ENCODE data around the gene RELN. TPM values are rescaled to one million over a fixed set of nuclear protein-coding genes. Genes with fewer than 3 reads are reported as not detected.
A peak's percentile ranks its signal among the peaks of the same experiment; 100 is the strongest.

Gene RELN
- total and polyA plus RNA-seq, 2 of the 13 experiments (the other 11 are each of a cell fraction or from before 2014, with no cell fraction given), result 315 to 332 TPM

GRCh38 chr7:103949374-103949773 is 40.1 kb downstream of the RELN start:
- CTCF ChIA-PET (ENCODE audit: low intra/inter-chr PET ratio, low total read pairs), result no interaction called here
- Histone ChIP-seq H2AFZ (ENCODE audit: low read length) (no peak overlapping the region), H3K9ac (ENCODE audit: insufficient read depth, low read depth, low read length) (no peak overlapping the region), H3K9me3 (ENCODE audit: low read length) (no peaks in the 10 kb centered on the region), H3K36me3 (replicated peaks in 1 of 2; ENCODE audit: control insufficient read depth in 1 of 2, insufficient read depth in 2 of 2, low read length in 2 of 2) (peaks cover 0 to 4% of the 10 kb centered on the region in 2 experiments; a peak in 1 of 5 replicates), H3K27me3 (ENCODE audit: control insufficient read depth in 1 of 2, insufficient read depth in 2 of 2, low read length in 2 of 2) (no peaks in the 10 kb centered on the region; a peak in 1 of 5 replicates), H3K4me1 (ENCODE audit: insufficient read depth, low read length) (no peaks in the 10 kb centered on the region), H3K4me2 (ENCODE audit: low read depth, low read length) (no peak overlapping the region), H3K27ac (ENCODE audit: extremely low read length, insufficient read depth, low read length) (no peak overlapping the region), H4K20me1 (ENCODE audit: insufficient read depth, low read length) (no peaks in the 10 kb centered on the region), H3K79me2 (ENCODE audit: insufficient read depth, low read length) (peaks cover 6% of the 10 kb centered on the region), H3K4me3 (replicated peaks in 1 of 3; ENCODE audit: insufficient read depth in 1 of 3, low read depth in 2 of 3, low read length in 3 of 3) (no peak overlapping the region)
- in situ Hi-C loops (cut with HindIII; ENCODE audit: extremely low pct_ligation_motif_present, low pct_unique_long_range_greater_than_20kb), result no loop called here
- BruUV-seq (replicated peaks), result no TSS peak
- WGBS (ENCODE audit: low lambda C conversion rate), result 67% methylated on average over 7 of the region's 7 CpGs
- FAIRE-seq (no peak), ATAC-seq (no peak), DNase-seq (ENCODE audit: low spot score) (no peak)
- POLR2A ChIA-PET, result no interaction called here
- TF ChIP-seq KLF12 (CRISPR knock-in tag; IDR thresholded peaks at IDR 0.05; ENCODE audit: borderline replicate concordance) (no peak), ZNF564 (CRISPR knock-in tag; IDR thresholded peaks at IDR 0.05) (peak; percentile 93; the same call in 1 of the 2 replicates), FOXA1 (IDR thresholded peaks at IDR 0.05) (no peak), FOXA1 (CRISPR knock-in tag; IDR thresholded peaks at IDR 0.05) (no peak)
- intact Hi-C loops (cut with micrococcal nuclease; ENCODE audit: unreplicated experiment), result no loop called here

- FAIRE-seq (no peak), ATAC-seq (no peak), DNase-seq (ENCODE audit: low spot score) (no peak)
- TF ChIP-seq NFAT5 (CRISPR knock-in tag; IDR thresholded peaks at IDR 0.05) (no peak), ZMAT5 (CRISPR knock-in tag; IDR thresholded peaks at IDR 0.05; ENCODE audit: borderline replicate concordance, low read depth) (no peak)
- no TSS peak for BruUV-seq (replicated peaks)
- H3K27me3 ChIP-seq (ENCODE audit: control insufficient read depth in 1 of 2, insufficient read depth in 2 of 2, low read length in 2 of 2), result no peaks in the 10 kb centered on the region; a peak in 1 of 5 replicates
- intact Hi-C loops (cut with micrococcal nuclease; ENCODE audit: unreplicated experiment) (no loop called here), in situ Hi-C loops (cut with HindIII; ENCODE audit: extremely low pct_ligation_motif_present, low pct_unique_long_range_greater_than_20kb) (no loop called here)
- no peak overlapping the region for H2AFZ ChIP-seq (ENCODE audit: low read length)
- 59% methylated on average over 2 of the region's 2 CpGs for WGBS (ENCODE audit: low lambda C conversion rate)
- H4K20me1 ChIP-seq (ENCODE audit: insufficient read depth, low read length), result no peaks in the 10 kb centered on the region
- H3K4me2 ChIP-seq (ENCODE audit: low read depth, low read length), result no peak overlapping the region
- no peak overlapping the region for H3K4me3 ChIP-seq (replicated peaks in 1 of 3; ENCODE audit: insufficient read depth in 1 of 3, low read depth in 2 of 3, low read length in 3 of 3)
- H3K79me2 ChIP-seq (ENCODE audit: insufficient read depth, low read length), result peaks cover 7% of the 10 kb centered on the region
- POLR2A ChIA-PET, result no interaction called here
- peaks cover 0 to 4% of the 10 kb centered on the region in 2 experiments; a peak in 1 of 5 replicates for H3K36me3 ChIP-seq (replicated peaks in 1 of 2; ENCODE audit: control insufficient read depth in 1 of 2, insufficient read depth in 2 of 2, low read length in 2 of 2)
- H3K9me3 ChIP-seq (ENCODE audit: low read length), result no peaks in the 10 kb centered on the region
- H3K4me1 ChIP-seq (ENCODE audit: insufficient read depth, low read length), result no peaks in the 10 kb centered on the region
- CTCF ChIA-PET (ENCODE audit: low intra/inter-chr PET ratio, low total read pairs), result no interaction called here
- H3K27ac ChIP-seq (ENCODE audit: extremely low read length, insufficient read depth, low read length), result no peak overlapping the region
- no peak overlapping the region for H3K9ac ChIP-seq (ENCODE audit: insufficient read depth, low read depth, low read length)
Observed at GRCh38 chr7:103947026-103947655, 42.3 kb downstream of the RELN start.
